HG03342 (cell line): ENCODE data around the gene TRAT1.
"Not testable (repeated sequence)": the region's sequence is repeated elsewhere in the genome, so short reads cannot be mapped to it uniquely, and the experiment has no call there.

ENCODE experiments used
- ATAC-seq: cut with Tn5 transposase; IDR thresholded peaks from one replicate; pipeline ENCODE4 v1.9.1; 2021; ENCODE audit warnings: mild to moderate bottlenecking, moderate library complexity; ENCODE audit not compliant: unreplicated experiment

Gene TRAT1, protein sequence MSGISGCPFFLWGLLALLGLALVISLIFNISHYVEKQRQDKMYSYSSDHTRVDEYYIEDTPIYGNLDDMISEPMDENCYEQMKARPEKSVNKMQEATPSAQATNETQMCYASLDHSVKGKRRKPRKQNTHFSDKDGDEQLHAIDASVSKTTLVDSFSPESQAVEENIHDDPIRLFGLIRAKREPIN

GRCh38 chr3:108822123-108822897 is at the start of gene TRAT1:
TSS of gene TRAT1 (plus strand) at chr3:108822786. CDS start at chr3:108822928, 142 bp downstream.
- ATAC-seq = no peak

GRCh38 chr3:108775649-108776048 is 46.9 kb upstream of the TRAT1 start:
- no peak for ATAC-seq

DNA sequence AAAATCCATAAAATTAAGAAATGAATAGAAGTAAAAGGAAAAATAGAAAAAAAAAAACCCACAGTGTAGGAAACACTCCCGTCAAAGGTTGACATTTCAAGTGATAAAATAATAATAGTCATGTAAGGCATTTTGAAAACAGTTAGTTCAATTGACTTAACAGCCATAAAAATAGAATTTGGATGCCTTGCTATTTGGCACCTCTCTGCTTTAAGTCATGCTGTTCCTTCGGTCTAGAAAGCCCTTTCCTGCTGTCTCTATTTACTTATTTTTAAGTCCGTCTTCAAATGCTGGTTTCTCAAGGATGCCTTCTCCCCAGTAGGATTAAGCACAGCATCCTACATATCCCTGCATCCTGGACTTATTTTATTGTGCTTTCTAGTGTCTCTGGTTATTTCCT is 43.1 kb upstream of the TRAT1 start:
- ATAC-seq = no peak

- ATAC-seq = no peak
These were observed 42.4 kb upstream of the TRAT1 start for GRCh38 chr3:108780235-108780634.

DNA sequence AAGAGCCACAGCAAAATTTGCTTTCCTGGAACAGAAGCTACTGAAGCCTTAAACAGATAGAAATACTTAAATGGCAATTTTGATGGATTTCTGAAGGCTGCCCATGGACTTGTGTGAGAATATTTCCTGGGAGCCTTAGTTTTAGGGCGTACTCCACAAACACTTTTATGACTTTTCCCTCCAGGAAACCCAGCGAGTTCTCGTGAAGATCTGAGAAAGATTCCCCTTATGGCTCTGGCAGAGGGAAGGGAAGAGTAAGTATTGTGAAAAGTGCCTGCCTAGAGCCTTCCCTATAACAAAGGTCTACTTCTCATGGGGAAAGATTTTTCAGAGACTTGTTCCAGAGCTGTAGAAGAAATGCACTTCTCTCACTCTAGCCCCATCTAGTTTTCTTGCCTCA is 31.1 kb upstream of the TRAT1 start:
- no peak for ATAC-seq

DNA sequence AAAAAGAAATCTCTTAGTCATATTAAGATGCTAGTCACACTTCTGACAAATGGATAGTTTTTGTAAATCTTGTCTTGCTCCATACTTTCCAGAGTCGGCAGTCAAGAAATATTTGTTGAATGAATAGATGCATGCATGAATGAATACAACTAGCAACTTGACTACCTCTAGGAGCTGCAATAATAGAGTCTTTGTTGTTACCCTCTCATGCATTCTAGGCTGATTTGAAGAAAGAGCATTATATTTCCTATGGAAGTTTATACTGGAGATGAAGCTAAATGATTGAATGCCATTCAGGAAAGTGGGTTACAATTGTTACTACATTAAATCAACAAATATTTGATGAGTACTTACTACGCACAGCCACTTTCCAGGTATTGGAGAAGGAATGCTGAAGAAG is 18.1 kb upstream of the TRAT1 start:
- no peak for ATAC-seq

GRCh38 chr3:108804966-108805365 is 17.6 kb upstream of the TRAT1 start:
- ATAC-seq = no peak

GRCh38 chr3:108806316-108806715 is 16.3 kb upstream of the TRAT1 start:
- no peak for ATAC-seq

DNA sequence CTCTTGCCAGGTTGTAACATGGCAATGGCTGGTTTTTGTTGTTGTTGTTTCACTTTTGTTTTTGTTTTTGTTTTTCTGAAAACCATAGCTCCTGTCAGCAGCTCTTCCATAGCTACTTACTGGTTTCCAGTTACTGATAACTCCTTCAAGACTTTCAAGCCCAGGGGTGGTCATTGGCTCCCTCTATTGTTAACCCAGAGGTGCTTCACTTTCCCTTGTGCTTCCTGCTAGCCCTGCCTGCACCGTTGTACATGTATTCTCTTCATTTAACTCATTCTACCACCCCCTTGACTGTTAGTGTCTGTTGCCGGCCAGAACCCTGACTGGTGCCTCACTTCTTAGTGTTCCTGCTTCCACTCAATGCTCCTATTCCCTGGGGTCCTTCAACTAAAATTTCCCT is 4.2 kb upstream of the TRAT1 start:
- peak; percentile 79 for ATAC-seq

DNA sequence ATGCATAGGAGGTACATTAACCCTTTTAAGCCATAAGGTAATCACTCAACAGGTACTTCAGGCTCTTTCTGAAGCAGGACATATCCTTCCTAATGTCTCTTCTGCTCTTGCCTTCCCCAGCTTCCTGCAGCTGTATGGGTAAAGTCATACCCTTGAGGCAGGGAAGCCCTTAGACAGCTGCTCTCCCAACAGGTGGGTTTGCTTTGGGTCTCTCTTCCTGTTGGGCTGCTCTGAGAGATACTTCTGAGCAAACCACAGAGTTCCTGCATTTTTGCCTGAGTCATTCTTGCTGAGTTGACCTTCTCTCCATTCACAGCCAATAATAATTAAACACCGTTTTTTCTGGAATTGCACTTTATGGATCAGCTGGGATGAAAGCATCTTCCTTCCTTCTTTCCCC is 2.0 kb upstream of the TRAT1 start:
- no peak for ATAC-seq

GRCh38 chr3:108823227-108823626 is 641 bp downstream of the TRAT1 start:
- ATAC-seq = no peak

- not testable (repeated sequence) for ATAC-seq
These were observed 1.2 kb downstream of the TRAT1 start for GRCh38 chr3:108823803-108824202.

- ATAC-seq = no peak
These were observed 4.0 kb downstream of the TRAT1 start for GRCh38 chr3:108826309-108827187.

- ATAC-seq = no peak
These were observed 7.8 kb downstream of the TRAT1 start for GRCh38 chr3:108830381-108830780.

GRCh38 chr3:108830991-108831614 is 8.5 kb downstream of the TRAT1 start:
- no peak for ATAC-seq

DNA sequence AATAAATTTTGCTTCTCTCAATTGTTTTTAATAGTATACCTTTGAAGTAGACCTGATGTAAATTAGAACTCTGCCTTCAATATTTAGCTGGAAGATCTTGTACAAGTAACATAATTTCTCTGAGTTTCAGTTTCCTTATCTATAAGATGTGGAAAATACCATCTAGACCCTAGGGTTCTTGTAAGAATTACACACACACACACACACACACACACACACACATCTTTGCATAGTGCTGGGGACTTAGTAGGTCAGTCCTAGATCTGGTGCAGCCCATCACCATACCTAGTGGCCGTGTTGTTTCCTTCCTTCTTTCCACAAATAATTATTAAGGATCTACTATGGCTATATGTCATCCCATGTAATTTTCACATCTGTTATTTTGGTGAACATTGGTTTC is 11.0 kb downstream of the TRAT1 start:
- no peak for ATAC-seq

DNA sequence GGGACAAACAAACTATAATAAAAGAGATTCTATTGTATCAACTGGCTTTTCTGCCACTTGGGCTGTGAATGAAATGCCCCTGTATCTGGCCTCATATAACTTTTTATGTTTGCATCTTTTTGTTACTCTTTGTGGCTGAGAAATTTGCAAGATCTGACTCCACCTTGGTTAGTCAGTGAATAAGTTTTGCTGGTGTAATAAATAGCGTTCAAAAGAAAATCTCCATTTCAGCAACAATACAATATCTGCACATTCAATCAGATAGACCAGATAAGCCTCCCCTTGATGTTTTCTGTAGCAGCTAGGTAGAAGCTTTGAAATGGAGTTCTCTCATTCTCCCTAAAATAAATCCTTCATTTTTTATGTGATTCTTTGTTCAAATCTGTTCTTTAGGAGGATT is 12.0 kb downstream of the TRAT1 start:
- no peak for ATAC-seq

GRCh38 chr3:108835101-108835500 is 12.5 kb downstream of the TRAT1 start:
- no peak for ATAC-seq

- ATAC-seq = no peak
These were observed 15.8 kb downstream of the TRAT1 start for GRCh38 chr3:108838436-108838835.

DNA sequence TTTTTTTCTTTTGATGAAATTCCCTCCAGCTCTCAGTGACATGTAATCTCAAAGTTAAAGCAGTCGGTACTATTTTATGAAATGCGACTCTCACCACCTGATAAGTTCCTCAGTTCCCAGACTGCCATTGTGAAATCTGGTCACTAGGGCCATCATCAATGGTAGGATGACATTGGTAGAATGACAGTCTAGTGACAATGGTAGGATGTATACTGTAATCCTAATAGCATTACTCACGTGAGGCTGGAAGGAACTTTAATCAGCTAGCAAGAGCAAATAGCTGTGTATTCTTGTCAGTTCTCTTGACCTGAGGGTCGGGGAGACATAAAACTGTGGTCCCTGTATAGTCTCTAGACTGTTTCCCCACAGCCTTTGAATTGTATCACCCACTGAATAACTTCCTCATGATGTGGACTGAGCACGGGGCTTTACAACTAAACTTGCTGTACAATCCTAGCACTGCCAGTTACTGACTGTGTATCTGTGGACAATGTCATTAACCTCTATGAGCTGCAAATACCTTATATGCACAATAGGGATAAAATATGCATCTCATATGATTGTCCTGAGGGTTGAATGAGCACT is 23.2 kb downstream of the TRAT1 start:
- ATAC-seq = no peak

DNA sequence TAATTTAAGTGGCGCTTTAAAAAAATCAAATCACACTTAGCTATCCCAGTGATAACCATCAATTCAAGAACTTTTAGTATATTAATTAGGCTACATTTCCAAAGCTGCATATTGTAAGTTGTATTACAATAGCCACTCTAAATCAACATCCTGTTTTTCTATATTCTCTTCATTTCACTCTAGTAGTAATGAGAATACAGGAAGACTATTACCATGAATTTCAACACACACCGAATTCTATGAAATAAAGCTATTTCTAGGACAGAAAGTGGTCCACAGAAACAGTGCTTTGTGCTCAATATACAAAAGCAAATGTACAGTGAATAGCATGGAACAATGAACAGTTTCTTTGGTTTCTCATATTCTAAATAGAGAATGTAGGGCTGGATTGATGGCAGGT is 24.6 kb downstream of the TRAT1 start:
- ATAC-seq = no peak
